22Rv1 (cell line): ENCODE measurements around the gene FAM72B.
"Not testable (repeated sequence)": the region's sequence is repeated elsewhere in the genome, so short reads cannot be mapped to it uniquely, and the experiment has no call there.

Source experiments
- CTCF ChIP-seq: fragments of 450-650 bp; IDR thresholded peaks from 2 replicates; pipeline ENCODE4 v1.5.1; 2017; ENCODE audit warnings: mild to moderate bottlenecking
- ZFX ChIP-seq: fragments of 450-650 bp; IDR thresholded peaks from 2 replicates; pipeline ENCODE4 v1.6.1; 2017; ENCODE audit warnings: antibody characterized with exemption, borderline replicate concordance

- TF ChIP-seq CTCF, ZFX: not testable (repeated sequence)
Measured at GRCh38 chr1:121210778-121211177, 26.6 kb upstream of the FAM72B start.
